H9 (cell line): Measurements from ENCODE around the gene ASB7. TPM values are rescaled to one million over a fixed set of nuclear protein-coding genes. Genes with fewer than 3 reads are reported as not detected.

Experiments
- DNase-seq: peaks from one replicate; pipeline ENCODE4 v3.0.0-alpha.2; 2017
- H2AFZ ChIP-seq: one replicate; pipeline ENCODE4 v1.6.1; 2013; ENCODE audit warnings: mild to moderate bottlenecking, low read length, control low read depth, moderate library complexity
- H2AK5ac ChIP-seq: 2 replicates; pipeline ENCODE4 v1.6.1; 2013; ENCODE audit warnings: low read length, control low read depth, mixed read lengths; ENCODE audit not compliant: insufficient read length
- H2BK120ac ChIP-seq: one replicate; pipeline ENCODE4 v1.6.1; 2013; ENCODE audit warnings: low read depth, mild to moderate bottlenecking, low read length, control low read depth, inconsistent platforms; ENCODE audit not compliant: poor library complexity, severe bottlenecking
- H2BK12ac ChIP-seq: 2 replicates; pipeline ENCODE4 v1.6.1; 2013; ENCODE audit warnings: low read length, control low read depth, mixed read lengths, low read depth; ENCODE audit not compliant: insufficient read length
- H2BK15ac ChIP-seq: 2 replicates; pipeline ENCODE4 v1.6.1; 2013; ENCODE audit warnings: low read depth, low read length, control low read depth
- H2BK20ac ChIP-seq: one replicate; pipeline ENCODE4 v1.6.1; 2013; ENCODE audit warnings: low read depth, mild to moderate bottlenecking, low read length, control low read depth, inconsistent platforms; ENCODE audit not compliant: poor library complexity, severe bottlenecking
- H2BK5ac ChIP-seq: 2 replicates; pipeline ENCODE4 v1.6.1; 2013; ENCODE audit warnings: low read length, control low read depth, mixed read lengths; ENCODE audit not compliant: insufficient read length
- H3K14ac ChIP-seq: 2 replicates; pipeline ENCODE4 v1.6.1; 2013; ENCODE audit warnings: low read length, control low read depth; ENCODE audit not compliant: insufficient read depth
- H3K18ac ChIP-seq: 2 replicates; pipeline ENCODE4 v1.6.1; 2013; ENCODE audit warnings: low read depth, mild to moderate bottlenecking, mixed read lengths, low read length, control low read depth; ENCODE audit not compliant: insufficient read length
- H3K23ac ChIP-seq: 2 replicates; pipeline ENCODE4 v1.6.1; 2013; ENCODE audit warnings: low read length, control low read depth, mixed read lengths, low read depth; ENCODE audit not compliant: insufficient read length
- H3K23me2 ChIP-seq: 2 replicates; pipeline ENCODE4 v1.6.1; 2013; ENCODE audit warnings: low read depth, mild to moderate bottlenecking, mixed read lengths, low read length, control low read depth; ENCODE audit not compliant: insufficient read length, poor library complexity, severe bottlenecking
- H3K27ac ChIP-seq: 2 replicates; pipeline ENCODE4 v1.5.1; 2013; ENCODE audit warnings: low read length, control low read depth, mixed read lengths, low read depth; ENCODE audit not compliant: insufficient read length
- H3K27me3 ChIP-seq: 2 replicates; pipeline ENCODE4 v1.6.1; 2013; ENCODE audit warnings: low read length, control low read depth, inconsistent platforms; ENCODE audit not compliant: insufficient read depth
- H3K4ac ChIP-seq: 2 replicates; pipeline ENCODE4 v1.6.1; 2013; ENCODE audit warnings: low read depth, mild to moderate bottlenecking, control low read depth, inconsistent platforms, low read length, moderate library complexity
- H3K4me1 ChIP-seq: 2 replicates; pipeline ENCODE4 v1.6.1; 2013; ENCODE audit warnings: low read length, control low read depth, inconsistent platforms; ENCODE audit not compliant: insufficient read depth
- H3K4me2 ChIP-seq: 2 replicates; pipeline ENCODE4 v1.6.1; 2013; ENCODE audit warnings: low read length, control low read depth, mixed read lengths; ENCODE audit not compliant: insufficient read length, insufficient read depth
- H3K56ac ChIP-seq: 2 replicates; pipeline ENCODE4 v1.6.1; 2013; ENCODE audit warnings: low read depth, mild to moderate bottlenecking, mixed read lengths, low read length, control low read depth; ENCODE audit not compliant: insufficient read length
- H3K79me1 ChIP-seq: 2 replicates; pipeline ENCODE4 v1.6.1; 2013; ENCODE audit warnings: low read depth, mild to moderate bottlenecking, moderate library complexity, low read length, control low read depth, inconsistent platforms; ENCODE audit not compliant: insufficient read depth, poor library complexity, severe bottlenecking
- H3K79me2 ChIP-seq: 2 replicates; pipeline ENCODE4 v1.6.1; 2013; ENCODE audit warnings: low read length, control low read depth, inconsistent platforms; ENCODE audit not compliant: insufficient read depth
- H3K9ac ChIP-seq: 2 replicates; pipeline ENCODE4 v1.6.1; 2013; ENCODE audit warnings: low read length, control low read depth, mixed read lengths; ENCODE audit not compliant: insufficient read length; ENCODE audit errors: extremely low read depth
- H3K9me3 ChIP-seq: one replicate; pipeline ENCODE4 v1.6.1; 2013; ENCODE audit warnings: low read depth, low read length, inconsistent platforms; ENCODE audit not compliant: control insufficient read depth
- H3T11ph ChIP-seq: one replicate; pipeline ENCODE4 v1.6.1; 2013; ENCODE audit warnings: mild to moderate bottlenecking, low read length, control low read depth, inconsistent platforms
- H4K20me1 ChIP-seq: one replicate; pipeline ENCODE4 v1.6.1; 2013; ENCODE audit not compliant: control insufficient read depth, insufficient read length, insufficient read depth
- H4K5ac ChIP-seq: 2 replicates; pipeline ENCODE4 v1.6.1; 2013; ENCODE audit warnings: low read depth, mild to moderate bottlenecking, mixed read lengths, low read length, control low read depth; ENCODE audit not compliant: insufficient read length
- H4K8ac ChIP-seq: replicated peaks from 2 replicates; pipeline ENCODE4 v1.6.1; 2013; ENCODE audit warnings: low read length, control low read depth, mixed read lengths, low read depth; ENCODE audit not compliant: insufficient read length
- H4K91ac ChIP-seq: 2 replicates; pipeline ENCODE4 v1.6.1; 2013; ENCODE audit warnings: low read depth, mild to moderate bottlenecking, moderate library complexity, mixed read lengths, low read length, control low read depth; ENCODE audit not compliant: insufficient read length
- H3K27ac Mint-ChIP-seq, 3 experiments: 2 replicates in 2 of 3; 3 replicates in 1 of 3; pipeline ENCODE4 v1.8.0; 2020 to 2021; ENCODE audit warnings: mixed read lengths in 3 of 3, mild to moderate bottlenecking in 1 of 3, moderate library complexity in 1 of 3
- H3K27me3 Mint-ChIP-seq: 2 replicates; pipeline ENCODE4 v1.8.0; 2021; ENCODE audit warnings: low read depth, mild to moderate bottlenecking, moderate library complexity, mixed read lengths
- H3K36me3 Mint-ChIP-seq, 3 experiments: 2 replicates in 2 of 3; 3 replicates in 1 of 3; pipeline ENCODE4 v1.8.0; 2020 to 2021; ENCODE audit warnings: low read depth in 3 of 3, mixed read lengths in 3 of 3; ENCODE audit not compliant: insufficient read depth in 1 of 3
- H3K4me1 Mint-ChIP-seq, 2 experiments: 2 replicates each; pipeline ENCODE4 v1.8.0; 2020; ENCODE audit warnings: mixed read lengths in 2 of 2
- H3K4me3 Mint-ChIP-seq, 2 experiments: 2 replicates in 1 of 2; 3 replicates in 1 of 2; pipeline ENCODE4 v1.8.0; 2020 to 2021; ENCODE audit warnings: mild to moderate bottlenecking in 2 of 2, mixed read lengths in 2 of 2, moderate library complexity in 1 of 2
- H3K9me3 Mint-ChIP-seq, 2 experiments: 2 replicates in 1 of 2; 3 replicates in 1 of 2; pipeline ENCODE4 v1.8.0; 2020; ENCODE audit warnings: mild to moderate bottlenecking in 2 of 2, mixed read lengths in 2 of 2, moderate library complexity in 1 of 2
- CTCF ChIP-seq: fragments of 200-600 bp; sonication (generic); conservative IDR thresholded peaks from 3 replicates; pipeline ENCODE4 v1.8.0; 2021; ENCODE audit warnings: antibody characterized with exemption, mild to moderate bottlenecking
- WGBS: extraction: QIAGEN DNeasy Blood & Tissue Kit; methylation state at CpG from one replicate; pipeline ENCODE4 v1.1.7; 2013; ENCODE audit warnings: missing lambda C conversion rate, low lambda C conversion rate, mixed read lengths; ENCODE audit not compliant: insufficient read length; ENCODE audit errors: extremely low coverage; 5-methylcytosine and 5-hydroxymethylcytosine counted together
- total RNA-seq: library from RNA; stranded (reverse); gene quantifications from 2 replicates; pipeline ENCODE4 v1.2.1, GENCODE V29; 2021

ASB7 gene
- total RNA-seq, 1 experiment from 2014 or later = 12.8 TPM

GRCh38 chr15:100653608-100654007 is 51.2 kb downstream of the ASB7 start:
- H3K4me3 Mint-ChIP-seq = no peak overlapping the region

More at GRCh38 chr15:100653608-100654007, 51.2 kb downstream of the ASB7 start:
- Histone ChIP-seq H3K4me1 (no peaks in the 10 kb centered on the region), H2BK20ac (no peak overlapping the region), H3K4me2 (no peak overlapping the region), H4K91ac (no peak overlapping the region), H3K23me2 (no peaks in the 10 kb centered on the region), H2BK12ac (no peak overlapping the region), H2BK120ac (no peak overlapping the region), H3K9ac (no peak overlapping the region), H3K27me3 (no peaks in the 10 kb centered on the region), H3K27ac (no peak overlapping the region), H3K79me1 (no peaks in the 10 kb centered on the region), H3T11ph (no peak overlapping the region), H2AFZ (no peak overlapping the region), H3K9me3 (no peaks in the 10 kb centered on the region), H4K8ac (no peak overlapping the region), H3K23ac (no peak overlapping the region), H3K14ac (no peak overlapping the region), H2BK15ac (no peak overlapping the region), H4K20me1 (no peaks in the 10 kb centered on the region), H3K18ac (no peak overlapping the region), H3K56ac (no peak overlapping the region), H4K5ac (no peak overlapping the region), H3K4ac (no peak overlapping the region), H2BK5ac (no peak overlapping the region), H3K79me2 (no peaks in the 10 kb centered on the region), H2AK5ac (no peak overlapping the region)
- Mint-ChIP-seq H3K9me3 (no peaks in the 10 kb centered on the region; a peak in 1 of 5 replicates), H3K27ac (no peak overlapping the region), H3K27me3 (no peaks in the 10 kb centered on the region), H3K4me1 (peaks cover 14 to 15% of the 10 kb centered on the region in 2 experiments), H3K36me3 (no peaks in the 10 kb centered on the region; a peak in 1 of 7 replicates)
- 100% methylated on average over 1 of the region's 1 CpG for WGBS
- DNase-seq = no peak
- TF ChIP-seq CTCF = no peak
